Ishikawa (cell line): ENCODE measurements around the gene PLOD1.

ENCODE experiments used
- CEBPB ChIP-seq: IDR thresholded peaks from 2 replicates; pipeline ENCODE4 v1.6.1; 2012
- CREB1 ChIP-seq: IDR thresholded peaks from 2 replicates; pipeline ENCODE4 v1.6.1; 2012; ENCODE audit warnings: low read depth
- EGR1 ChIP-seq: IDR thresholded peaks from 2 replicates; pipeline ENCODE4 v1.6.1; 2012
- EP300 ChIP-seq: IDR thresholded peaks from 2 replicates; pipeline ENCODE4 v1.6.1; 2012; ENCODE audit warnings: borderline replicate concordance
- FOXM1 ChIP-seq: IDR thresholded peaks from 2 replicates; pipeline ENCODE4 v1.6.1; 2012; ENCODE audit warnings: low read depth, borderline replicate concordance
- MAX ChIP-seq: IDR thresholded peaks from 2 replicates; pipeline ENCODE4 v1.6.1; 2012
- NFIC ChIP-seq: IDR thresholded peaks from 2 replicates; pipeline ENCODE4 v1.6.1; 2012
- RAD21 ChIP-seq: IDR thresholded peaks from 2 replicates; pipeline ENCODE4 v1.6.1; 2012; ENCODE audit warnings: low read depth
- REST ChIP-seq: IDR thresholded peaks from 2 replicates; pipeline ENCODE4 v1.6.1; 2012; ENCODE audit warnings: low read depth, mild to moderate bottlenecking
- TAF1 ChIP-seq: IDR thresholded peaks from 2 replicates; pipeline ENCODE4 v1.6.1; 2012; ENCODE audit warnings: low read depth, mild to moderate bottlenecking
- TCF12 ChIP-seq: IDR thresholded peaks from 2 replicates; pipeline ENCODE4 v1.6.1; 2012; ENCODE audit warnings: low read depth
- TEAD4 ChIP-seq: IDR thresholded peaks from 2 replicates; pipeline ENCODE4 v1.6.1; 2012
- USF1 ChIP-seq: IDR thresholded peaks from 2 replicates; pipeline ENCODE4 v1.6.1; 2012
- YY1 ChIP-seq: IDR thresholded peaks from 2 replicates; pipeline ENCODE4 v1.6.1; 2012; ENCODE audit warnings: low read depth
- ZBTB7A ChIP-seq: IDR thresholded peaks from 2 replicates; pipeline ENCODE4 v1.6.1; 2012; ENCODE audit warnings: low read depth

The PLOD1 gene

DNA sequence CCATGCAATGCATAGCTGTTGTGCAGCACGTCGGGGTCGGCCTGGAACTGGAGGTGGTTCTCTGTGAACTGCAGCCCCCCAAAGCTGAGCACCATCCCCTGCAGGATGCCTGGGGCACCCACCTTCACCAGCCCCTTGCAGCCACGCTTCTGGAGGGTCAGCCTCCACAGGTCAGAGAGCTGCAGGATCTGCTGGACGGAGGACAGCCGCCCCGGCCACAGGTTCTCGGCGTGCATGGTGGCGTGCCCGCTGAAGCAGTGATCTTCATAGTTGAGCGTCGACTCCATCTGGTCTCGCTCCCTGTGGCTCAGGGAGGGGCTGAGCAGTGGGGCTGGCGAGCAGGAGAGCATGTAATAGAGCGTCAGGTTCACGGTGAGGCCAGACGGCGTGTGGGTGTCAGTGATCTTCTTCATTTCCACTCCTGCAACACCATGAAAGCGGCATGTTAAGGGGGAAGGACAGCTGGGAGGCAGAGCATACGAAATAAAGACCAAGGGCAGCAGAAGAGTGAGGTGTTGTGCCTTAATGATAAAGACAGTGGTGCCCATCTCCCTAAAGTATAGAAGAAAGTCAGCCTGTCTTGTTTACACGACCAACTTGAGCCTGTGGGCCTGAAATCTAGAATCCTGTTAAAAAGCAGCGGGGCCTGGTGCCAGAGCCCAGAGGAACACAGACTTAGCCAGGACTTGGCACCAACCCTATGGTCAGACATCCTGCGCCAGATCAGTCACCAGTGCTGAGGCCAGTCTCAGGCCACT, 11.3 kb upstream of the PLOD1 start:
- TF ChIP-seq USF1 = no peak
- no peak for TF ChIP-seq MAX
- no peak for TF ChIP-seq FOXM1
- TF ChIP-seq REST = no peak
- TF ChIP-seq TCF12 = no peak
- TF ChIP-seq YY1 = no peak
- no peak for TF ChIP-seq TAF1
- TF ChIP-seq TEAD4 = no peak
- TF ChIP-seq NFIC = no peak
- TF ChIP-seq EP300 = no peak
- TF ChIP-seq CREB1 = no peak
- TF ChIP-seq RAD21 = no peak
- TF ChIP-seq ZBTB7A = no peak
- TF ChIP-seq EGR1 = no peak
- no peak for TF ChIP-seq CEBPB

- TF ChIP-seq NFIC = no peak
- TF ChIP-seq EP300 = no peak
- TF ChIP-seq REST = no peak
These were observed 10.7 kb upstream of the PLOD1 start for GRCh38 chr1:11923827-11924113.

GRCh38 chr1:11924334-11925195, 10.0 kb upstream of the PLOD1 start:
- TF ChIP-seq FOXM1 = no peak
- no peak for TF ChIP-seq REST
- no peak for TF ChIP-seq EGR1
- TF ChIP-seq TCF12 = no peak
- TF ChIP-seq USF1 = no peak
- no peak for TF ChIP-seq EP300
- no peak for TF ChIP-seq TEAD4
- no peak for TF ChIP-seq CEBPB
- TF ChIP-seq ZBTB7A = no peak
- TF ChIP-seq CREB1 = no peak
- no peak for TF ChIP-seq TAF1
- TF ChIP-seq RAD21 = no peak
- no peak for TF ChIP-seq NFIC
- no peak for TF ChIP-seq YY1
- no peak for TF ChIP-seq MAX

DNA sequence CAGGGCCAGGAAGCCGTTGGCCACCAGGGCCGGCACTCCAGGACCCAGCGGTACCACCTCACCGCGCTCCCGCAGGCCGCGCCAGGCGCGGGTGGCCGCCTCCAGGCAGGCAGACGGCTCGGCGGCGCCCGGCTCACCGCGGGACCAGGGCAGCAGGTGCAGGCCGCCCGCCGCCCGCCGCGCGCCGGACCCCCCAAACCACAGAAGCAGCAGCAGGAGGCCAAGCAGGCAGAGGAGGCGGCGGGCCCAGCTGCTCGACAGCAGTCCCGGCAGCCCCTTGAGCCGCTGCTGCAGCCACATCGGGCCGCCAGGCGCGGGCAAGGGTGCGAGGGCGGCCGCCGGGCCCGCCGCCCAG, 8.6 kb upstream of the PLOD1 start:
- no peak for TF ChIP-seq ZBTB7A
- no peak for TF ChIP-seq USF1
- TF ChIP-seq CREB1 = no peak
- no peak for TF ChIP-seq EGR1
- no peak for TF ChIP-seq YY1
- no peak for TF ChIP-seq EP300
- no peak for TF ChIP-seq CEBPB
- TF ChIP-seq TEAD4 = no peak
- no peak for TF ChIP-seq MAX
- no peak for TF ChIP-seq REST
- TF ChIP-seq NFIC = no peak
- TF ChIP-seq TCF12 = no peak
- TF ChIP-seq FOXM1 = no peak
- no peak for TF ChIP-seq RAD21
- TF ChIP-seq TAF1 = no peak
